ENCODE data around the gene HK1. TPM values are rescaled to one million over a fixed set of nuclear protein-coding genes. Genes with fewer than 3 reads are reported as not detected.

HK1 gene
- total and polyA plus RNA-seq, 9 donors = 19.7 to 40.8 (median 30.6) TPM

GRCh38 chr10:69382382-69383117, 104.3 kb downstream of the HK1 start:
- WGBS (ENCODE audit: insufficient coverage) = 91% methylated on average over 15 of the region's 26 CpGs
- Histone ChIP-seq H3K27me3 (ENCODE audit: control insufficient read depth, insufficient read depth, low read length) (no peaks in the 10 kb centered on the region), H3K4me1 (ENCODE audit: control insufficient read depth, insufficient read depth, low read length) (peaks cover 19% of the 10 kb centered on the region), H3K36me3 (ENCODE audit: control insufficient read depth, insufficient read depth, low read length) (peaks cover 47% of the 10 kb centered on the region), H3K9me3 (replicated peaks; ENCODE audit: control insufficient read depth, low read depth, low read length) (no peaks in the 10 kb centered on the region), H3K27ac (ENCODE audit: low read length) (no peak overlapping the region), H3K4me3 (ENCODE audit: low read length) (no peak overlapping the region)
- no peak for DNase-seq

GRCh38 chr10:69383558-69383957, 105.3 kb downstream of the HK1 start:
- no peak overlapping the region for H3K27ac ChIP-seq (ENCODE audit: low read length)
- no peaks in the 10 kb centered on the region for H3K9me3 ChIP-seq (replicated peaks; ENCODE audit: control insufficient read depth, low read depth, low read length)
- DNase-seq = peak; percentile 76
- H3K4me1 ChIP-seq (ENCODE audit: control insufficient read depth, insufficient read depth, low read length) = peaks cover 15% of the 10 kb centered on the region
- 40% methylated on average over 3 of the region's 3 CpGs for WGBS (ENCODE audit: insufficient coverage)
- no peak overlapping the region for H3K4me3 ChIP-seq (ENCODE audit: low read length)
- H3K27me3 ChIP-seq (ENCODE audit: control insufficient read depth, insufficient read depth, low read length) = no peaks in the 10 kb centered on the region
- H3K36me3 ChIP-seq (ENCODE audit: control insufficient read depth, insufficient read depth, low read length) = peaks cover 47% of the 10 kb centered on the region

GRCh38 chr10:69384320-69384719, 106.0 kb downstream of the HK1 start:
- Histone ChIP-seq H3K4me3 (ENCODE audit: low read length) (no peak overlapping the region), H3K27ac (ENCODE audit: low read length) (no peak overlapping the region), H3K36me3 (ENCODE audit: control insufficient read depth, insufficient read depth, low read length) (peaks cover 51% of the 10 kb centered on the region), H3K27me3 (ENCODE audit: control insufficient read depth, insufficient read depth, low read length) (no peaks in the 10 kb centered on the region), H3K9me3 (replicated peaks; ENCODE audit: control insufficient read depth, low read depth, low read length) (no peaks in the 10 kb centered on the region), H3K4me1 (ENCODE audit: control insufficient read depth, insufficient read depth, low read length) (peaks cover 15% of the 10 kb centered on the region)
- 92% methylated on average over 9 of the region's 10 CpGs for WGBS (ENCODE audit: insufficient coverage)
- DNase-seq = no peak

- Histone ChIP-seq H3K4me3 (ENCODE audit: low read length) (no peak overlapping the region), H3K9me3 (replicated peaks; ENCODE audit: control insufficient read depth, low read depth, low read length) (no peaks in the 10 kb centered on the region), H3K4me1 (ENCODE audit: control insufficient read depth, insufficient read depth, low read length) (peaks cover 22% of the 10 kb centered on the region), H3K36me3 (ENCODE audit: control insufficient read depth, insufficient read depth, low read length) (peaks cover 44% of the 10 kb centered on the region), H3K27me3 (ENCODE audit: control insufficient read depth, insufficient read depth, low read length) (no peaks in the 10 kb centered on the region), H3K27ac (ENCODE audit: low read length) (no peak overlapping the region)
- WGBS (ENCODE audit: insufficient coverage) = 72% methylated on average over 2 of the region's 11 CpGs
- no peak for DNase-seq
Observed at GRCh38 chr10:69385454-69386350, 107.4 kb downstream of the HK1 start.

GRCh38 chr10:69387500-69387899, 109.2 kb downstream of the HK1 start:
- peaks cover 26% of the 10 kb centered on the region for H3K4me1 ChIP-seq (ENCODE audit: control insufficient read depth, insufficient read depth, low read length)
- H3K27ac ChIP-seq (ENCODE audit: low read length) = no peak overlapping the region
- DNase-seq = no peak
- H3K9me3 ChIP-seq (replicated peaks; ENCODE audit: control insufficient read depth, low read depth, low read length) = no peaks in the 10 kb centered on the region
- no peaks in the 10 kb centered on the region for H3K27me3 ChIP-seq (ENCODE audit: control insufficient read depth, insufficient read depth, low read length)
- WGBS (ENCODE audit: insufficient coverage) = no CpG with 5 or more reads among the region's 3 CpGs
- H3K4me3 ChIP-seq (ENCODE audit: low read length) = no peak overlapping the region
- H3K36me3 ChIP-seq (ENCODE audit: control insufficient read depth, insufficient read depth, low read length) = peaks cover 45% of the 10 kb centered on the region

GRCh38 chr10:69388488-69388887, 110.2 kb downstream of the HK1 start:
- peaks cover 19% of the 10 kb centered on the region for H3K4me1 ChIP-seq (ENCODE audit: control insufficient read depth, insufficient read depth, low read length)
- H3K36me3 ChIP-seq (ENCODE audit: control insufficient read depth, insufficient read depth, low read length) = peaks cover 42% of the 10 kb centered on the region
- DNase-seq = no peak
- no peak overlapping the region for H3K4me3 ChIP-seq (ENCODE audit: low read length)
- H3K27me3 ChIP-seq (ENCODE audit: control insufficient read depth, insufficient read depth, low read length) = no peaks in the 10 kb centered on the region
- no CpG with 5 or more reads among the region's 2 CpGs for WGBS (ENCODE audit: insufficient coverage)
- no peak overlapping the region for H3K27ac ChIP-seq (ENCODE audit: low read length)
- H3K9me3 ChIP-seq (replicated peaks; ENCODE audit: control insufficient read depth, low read depth, low read length) = no peaks in the 10 kb centered on the region

- H3K4me1 ChIP-seq (ENCODE audit: control insufficient read depth, insufficient read depth, low read length) = peaks cover 10% of the 10 kb centered on the region
- WGBS (ENCODE audit: insufficient coverage) = 34% methylated on average over 5 of the region's 8 CpGs
- no peak overlapping the region for H3K4me3 ChIP-seq (ENCODE audit: low read length)
- H3K36me3 ChIP-seq (ENCODE audit: control insufficient read depth, insufficient read depth, low read length) = peaks cover 36% of the 10 kb centered on the region
- H3K9me3 ChIP-seq (replicated peaks; ENCODE audit: control insufficient read depth, low read depth, low read length) = no peaks in the 10 kb centered on the region
- peak; percentile 67 for DNase-seq
- H3K27ac ChIP-seq (ENCODE audit: low read length) = no peak overlapping the region
- no peaks in the 10 kb centered on the region for H3K27me3 ChIP-seq (ENCODE audit: control insufficient read depth, insufficient read depth, low read length)
Observed at GRCh38 chr10:69389827-69390490, 111.7 kb downstream of the HK1 start.

GRCh38 chr10:69391158-69391557, 112.9 kb downstream of the HK1 start:
- 73% methylated on average over 3 of the region's 6 CpGs for WGBS (ENCODE audit: insufficient coverage)
- Histone ChIP-seq H3K27ac (ENCODE audit: low read length) (no peak overlapping the region), H3K4me1 (ENCODE audit: control insufficient read depth, insufficient read depth, low read length) (peaks cover 10% of the 10 kb centered on the region), H3K4me3 (ENCODE audit: low read length) (no peak overlapping the region), H3K9me3 (replicated peaks; ENCODE audit: control insufficient read depth, low read depth, low read length) (no peaks in the 10 kb centered on the region), H3K36me3 (ENCODE audit: control insufficient read depth, insufficient read depth, low read length) (peaks cover 29% of the 10 kb centered on the region), H3K27me3 (ENCODE audit: control insufficient read depth, insufficient read depth, low read length) (no peaks in the 10 kb centered on the region)
- DNase-seq = no peak

GRCh38 chr10:69392481-69393000, 114.2 kb downstream of the HK1 start:
- peak; percentile 83 for DNase-seq
- no peaks in the 10 kb centered on the region for H3K9me3 ChIP-seq (replicated peaks; ENCODE audit: control insufficient read depth, low read depth, low read length)
- H3K27ac ChIP-seq (ENCODE audit: low read length) = no peak overlapping the region
- H3K36me3 ChIP-seq (ENCODE audit: control insufficient read depth, insufficient read depth, low read length) = peaks cover 27% of the 10 kb centered on the region
- H3K4me1 ChIP-seq (ENCODE audit: control insufficient read depth, insufficient read depth, low read length) = peaks cover 10% of the 10 kb centered on the region
- no peaks in the 10 kb centered on the region for H3K27me3 ChIP-seq (ENCODE audit: control insufficient read depth, insufficient read depth, low read length)
- H3K4me3 ChIP-seq (ENCODE audit: low read length) = no peak overlapping the region
- WGBS (ENCODE audit: insufficient coverage) = 4% methylated on average over 4 of the region's 7 CpGs

- H3K27ac ChIP-seq (ENCODE audit: low read length) = no peak overlapping the region
- peaks cover 25% of the 10 kb centered on the region for H3K36me3 ChIP-seq (ENCODE audit: control insufficient read depth, insufficient read depth, low read length)
- peaks cover 18% of the 10 kb centered on the region for H3K4me1 ChIP-seq (ENCODE audit: control insufficient read depth, insufficient read depth, low read length)
- no peaks in the 10 kb centered on the region for H3K9me3 ChIP-seq (replicated peaks; ENCODE audit: control insufficient read depth, low read depth, low read length)
- no peaks in the 10 kb centered on the region for H3K27me3 ChIP-seq (ENCODE audit: control insufficient read depth, insufficient read depth, low read length)
- WGBS (ENCODE audit: insufficient coverage) = no CpG with 5 or more reads among the region's 1 CpG
- DNase-seq = no peak
- H3K4me3 ChIP-seq (ENCODE audit: low read length) = no peak overlapping the region
Observed at GRCh38 chr10:69394020-69394419, 115.7 kb downstream of the HK1 start.
